Activated CD4-positive, alpha-beta T cell treated with anti-CD3 and anti-CD28 coated beads, Interleukin-2, Interleukin-4, amounts not matched to agents 100 ng/mL and 50 ng/mL, durations not matched to agents 16 hours and 8 hours (primary cell): ENCODE measurements around the gene FGF6.

Source experiments
- DNase-seq: peaks from one replicate; pipeline ENCODE4 v3.0.0-alpha.2; 2020; ENCODE audit warnings: low spot score

FGF6 gene, protein sequence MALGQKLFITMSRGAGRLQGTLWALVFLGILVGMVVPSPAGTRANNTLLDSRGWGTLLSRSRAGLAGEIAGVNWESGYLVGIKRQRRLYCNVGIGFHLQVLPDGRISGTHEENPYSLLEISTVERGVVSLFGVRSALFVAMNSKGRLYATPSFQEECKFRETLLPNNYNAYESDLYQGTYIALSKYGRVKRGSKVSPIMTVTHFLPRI

GRCh38 chr12:4445156-4446101, at the start of gene FGF6:
TSS of gene FGF6 (minus strand) at chr12:4445815. CDS start at chr12:4445570, 245 bp downstream.
- no peak for DNase-seq

GRCh38 chr12:4490973-4491372, 45.4 kb upstream of the FGF6 start:
- no peak for DNase-seq

DNA sequence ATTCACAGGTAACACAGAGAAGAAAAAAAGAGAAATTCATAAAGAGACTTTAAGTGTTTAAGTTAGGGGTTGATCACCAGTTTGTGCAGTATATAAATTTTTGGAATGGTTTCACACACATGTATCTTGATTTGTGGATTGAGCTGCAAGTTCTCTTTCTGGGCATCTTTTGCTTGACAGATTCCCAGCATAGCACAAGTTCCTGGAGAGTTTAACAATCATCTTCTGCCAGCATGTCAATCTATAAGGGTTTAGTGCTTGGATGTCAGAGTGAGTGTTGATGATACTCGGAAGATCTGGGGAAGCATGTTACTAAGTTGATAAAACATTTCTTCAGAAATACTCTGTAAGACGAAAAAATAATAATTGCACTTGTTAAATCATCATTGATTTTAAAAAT, 43.9 kb upstream of the FGF6 start:
- DNase-seq: no peak

- no peak for DNase-seq
These were observed 41.4 kb upstream of the FGF6 start for GRCh38 chr12:4486980-4487379.

- no peak for DNase-seq
These were observed 40.6 kb upstream of the FGF6 start for GRCh38 chr12:4486049-4486699.

DNA sequence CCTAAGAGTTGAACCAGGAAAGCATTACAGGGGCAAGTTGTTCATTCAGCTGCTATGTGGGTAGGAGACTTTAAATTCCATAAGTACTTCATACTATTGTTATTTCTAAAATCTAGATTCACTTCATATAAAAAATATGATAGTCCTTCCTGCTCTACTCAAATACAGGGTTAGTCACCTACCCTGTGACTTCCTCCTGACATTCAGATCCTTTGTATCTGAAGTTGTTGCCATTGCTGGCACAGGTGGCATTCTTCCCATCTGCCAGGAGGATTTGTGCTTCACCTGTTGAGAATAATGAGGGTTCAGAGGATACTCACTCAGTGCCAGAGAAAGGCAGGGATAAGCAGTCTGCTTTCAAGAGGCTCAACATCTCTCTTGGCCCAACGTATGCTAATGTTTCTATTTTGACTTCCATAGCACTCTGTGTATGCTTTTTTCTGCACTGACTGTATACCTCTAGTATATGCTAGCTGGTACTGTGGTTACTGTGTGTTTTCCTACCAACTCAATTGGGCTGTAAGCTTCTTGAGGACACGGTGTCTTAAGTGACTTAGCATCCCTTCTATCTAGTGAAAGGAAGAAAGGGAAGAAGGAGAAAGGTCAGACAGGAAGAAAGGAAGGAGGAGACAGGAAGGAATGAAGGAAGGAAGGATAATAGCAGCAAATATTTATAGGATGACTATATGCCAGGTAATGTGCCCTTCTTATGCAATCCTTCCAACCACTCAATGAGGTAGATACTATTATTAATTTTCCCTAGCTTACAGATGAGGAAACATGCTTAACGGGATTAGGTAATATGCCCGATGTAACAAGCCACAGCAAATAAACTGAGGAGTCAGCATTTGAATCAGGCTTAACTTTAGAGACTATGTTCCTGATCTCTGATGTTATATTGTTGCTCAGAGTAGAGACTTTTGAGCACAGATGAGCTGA, 38.5 kb upstream of the FGF6 start:
- no peak for DNase-seq

GRCh38 chr12:4482936-4483335, 37.3 kb upstream of the FGF6 start:
- DNase-seq: no peak

- no peak for DNase-seq
These were observed 33.3 kb upstream of the FGF6 start for GRCh38 chr12:4478933-4479332.

DNA sequence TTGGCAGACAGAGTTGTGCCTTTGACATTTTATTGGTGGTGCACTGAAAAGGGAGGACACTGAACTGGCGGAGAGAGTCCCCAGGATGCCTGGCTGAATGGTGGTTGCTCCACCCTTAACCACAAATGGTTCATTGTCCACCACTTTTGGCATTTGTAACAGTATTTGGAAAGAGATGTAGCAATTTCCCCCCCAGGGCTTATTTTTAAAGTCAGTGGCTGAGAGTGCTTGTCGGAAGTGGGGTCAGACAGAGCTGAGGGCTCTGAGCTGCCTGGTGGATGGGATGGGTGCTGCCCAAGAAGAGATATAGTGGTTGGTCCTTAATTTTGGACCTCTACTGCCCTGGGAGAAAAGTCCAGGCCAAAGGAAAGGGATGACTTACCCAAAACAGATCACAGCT, 31.5 kb upstream of the FGF6 start:
- DNase-seq: no peak

GRCh38 chr12:4472046-4472445, 26.4 kb upstream of the FGF6 start:
- no peak for DNase-seq

- no peak for DNase-seq
These were observed 25.6 kb upstream of the FGF6 start for GRCh38 chr12:4471256-4471655.

- no peak for DNase-seq
These were observed 23.4 kb upstream of the FGF6 start for GRCh38 chr12:4468994-4469393.

GRCh38 chr12:4460761-4461160, 15.1 kb upstream of the FGF6 start:
- DNase-seq: no peak

DNA sequence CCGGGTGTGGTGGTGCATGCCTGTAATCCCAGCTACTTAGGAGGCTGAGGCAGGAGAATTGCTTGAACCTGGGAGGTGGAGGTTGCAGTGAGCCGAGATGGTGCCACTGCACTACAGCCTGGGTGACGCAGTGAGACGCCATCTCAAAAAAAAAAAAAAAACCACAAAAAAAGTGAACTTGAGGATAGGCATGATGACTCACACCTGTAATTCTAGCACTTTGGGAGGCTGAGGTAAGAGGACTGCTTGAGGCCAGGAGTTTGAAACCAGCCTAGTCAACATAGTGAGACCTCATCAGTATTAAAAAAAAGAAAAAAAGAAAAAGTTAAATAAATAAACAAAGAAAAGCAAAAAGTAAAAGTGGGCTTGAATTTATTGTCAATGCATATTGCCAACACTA, 10.2 kb upstream of the FGF6 start:
- DNase-seq: peak; percentile 19

DNA sequence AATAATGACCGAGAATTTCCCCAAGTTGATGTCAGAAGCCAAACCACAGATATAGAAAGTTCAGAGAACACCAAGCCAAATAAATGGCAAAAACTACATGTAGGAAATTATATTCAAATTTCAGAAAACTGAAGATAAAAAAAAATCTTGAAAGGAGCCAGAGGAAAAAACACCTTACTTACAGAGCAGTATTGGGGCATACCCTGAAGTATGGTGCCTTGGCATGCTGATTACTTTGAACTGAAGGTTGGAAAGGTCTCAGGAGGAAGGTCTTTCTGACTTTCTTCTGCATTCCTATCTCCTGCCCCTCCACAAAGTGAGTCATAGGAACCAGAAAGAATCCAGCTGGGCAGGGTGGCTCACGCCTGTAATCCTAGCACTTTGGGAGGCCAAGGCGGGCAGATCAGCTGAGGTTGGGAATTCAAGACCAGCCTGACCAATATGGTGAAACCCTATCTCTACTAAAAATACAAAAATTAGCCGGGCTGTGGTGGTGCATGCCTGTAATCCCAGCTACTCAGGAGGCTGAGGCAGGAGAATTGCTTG, 8.8 kb upstream of the FGF6 start:
- DNase-seq: no peak

DNA sequence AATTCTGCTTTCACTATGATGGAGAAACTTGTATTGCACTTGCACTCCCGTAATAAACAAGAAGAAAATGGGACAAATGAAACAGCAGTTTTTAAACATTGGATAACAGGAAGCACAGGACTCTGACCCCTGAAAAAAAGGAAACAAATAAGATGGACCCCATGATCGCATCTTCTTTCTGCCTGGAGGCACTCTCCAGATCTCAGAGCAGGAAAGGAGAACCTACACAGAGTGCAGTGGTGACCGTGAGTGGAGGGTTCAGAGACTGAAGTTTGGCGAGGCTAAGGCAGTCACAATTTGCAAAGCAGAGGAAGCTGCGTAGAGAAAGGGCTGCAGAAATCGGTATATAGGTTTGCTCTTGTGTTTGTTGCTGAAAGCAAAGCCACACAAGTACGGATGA, 6.1 kb upstream of the FGF6 start:
- DNase-seq: no peak

DNA sequence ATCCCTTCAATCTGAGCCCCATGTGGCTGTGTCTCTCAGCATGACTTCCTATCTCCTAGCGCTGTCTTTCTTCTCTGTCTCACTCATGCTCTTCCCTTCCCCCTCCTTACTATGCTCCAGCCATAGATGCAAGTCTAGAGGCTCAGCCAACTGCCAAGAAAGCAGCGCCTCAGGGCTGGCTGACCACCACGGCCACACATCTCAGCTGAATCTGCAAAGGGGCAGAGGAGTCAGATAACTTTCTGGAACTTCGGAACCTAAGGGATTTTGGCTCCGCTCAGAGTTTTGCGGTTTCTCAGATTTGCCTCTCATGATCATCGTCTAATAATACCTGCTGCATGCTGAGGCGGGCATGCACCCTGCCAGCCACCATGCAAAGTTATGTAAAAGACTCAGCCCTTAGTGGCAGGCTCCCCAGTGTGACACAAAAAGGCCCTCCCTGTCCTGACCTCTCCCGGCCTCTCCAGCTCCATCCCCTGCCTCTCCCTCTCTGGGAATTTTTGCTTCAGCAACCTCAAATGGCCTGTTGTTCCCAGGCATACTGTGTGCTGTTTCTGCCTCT, 5.0 kb upstream of the FGF6 start:
- no peak for DNase-seq

DNA sequence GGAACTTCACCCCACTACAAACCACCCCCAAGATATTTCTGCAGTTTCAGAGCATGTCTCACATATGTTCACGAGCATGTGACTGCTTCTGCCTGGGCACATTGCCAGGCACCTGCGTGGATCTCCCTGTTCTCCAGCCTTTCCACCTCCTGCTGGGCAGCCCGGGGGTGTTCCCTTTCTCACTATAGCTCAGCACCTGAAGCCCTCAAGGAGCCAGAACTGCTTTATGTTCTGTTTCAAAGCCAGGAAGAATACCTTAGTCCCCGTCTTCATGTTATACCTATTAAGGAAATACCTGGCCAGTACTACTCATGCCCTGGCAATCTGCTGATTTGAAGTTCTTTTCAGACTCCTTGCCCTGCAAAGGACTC, 4.2 kb upstream of the FGF6 start:
- DNase-seq: no peak

DNA sequence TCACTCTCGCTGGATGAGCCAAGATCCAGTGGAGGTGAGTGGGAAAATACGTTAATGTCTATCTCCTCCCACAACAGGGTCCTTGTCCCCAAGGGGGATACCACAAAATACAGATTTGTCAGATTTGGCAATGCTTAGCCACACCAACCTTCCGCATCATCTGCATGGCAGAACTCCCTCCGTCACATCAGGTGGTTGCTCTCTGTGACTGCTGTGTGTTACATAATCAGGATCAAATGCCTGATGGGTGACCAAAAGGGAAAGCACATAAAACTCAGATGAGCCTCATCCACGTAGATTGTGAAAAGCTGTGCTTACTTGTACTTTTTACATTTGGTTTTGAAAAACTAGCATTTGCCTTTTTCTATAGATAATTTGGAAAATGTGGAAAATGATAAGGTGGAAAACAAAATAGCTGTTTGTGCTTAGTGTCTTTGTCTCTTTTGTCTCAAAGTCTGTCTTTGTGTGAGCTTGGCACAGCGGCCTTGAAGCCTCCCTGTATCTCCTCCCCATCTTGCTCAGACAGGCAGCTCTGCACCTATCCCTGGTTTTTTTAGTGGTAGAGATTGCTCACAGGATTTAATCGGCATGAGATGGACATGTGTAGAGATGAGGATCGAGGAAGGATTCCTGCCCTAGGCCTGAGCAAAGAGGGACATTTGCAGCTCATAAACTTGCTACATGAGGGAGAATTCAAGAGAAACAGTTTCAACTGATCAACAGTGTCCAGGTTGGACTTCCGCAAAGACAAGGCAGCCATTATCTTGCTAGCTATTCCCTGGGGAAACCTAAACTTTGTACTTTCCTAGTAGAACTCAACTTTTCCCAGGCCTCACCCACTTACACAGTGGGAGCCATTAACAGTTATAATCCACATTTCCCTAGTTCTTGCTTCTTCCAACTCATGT, 3.6 kb upstream of the FGF6 start:
- DNase-seq: no peak

- DNase-seq: no peak
These were observed 2.8 kb upstream of the FGF6 start for GRCh38 chr12:4448371-4448940.
